Osteoblast (primary cell): ENCODE measurements around the gene MEIS1. TPM values are rescaled to one million over a fixed set of nuclear protein-coding genes. Genes with fewer than 3 reads are reported as not detected.

ENCODE experiments used
- DNase-seq: peaks from one replicate; pipeline ENCODE4 v3.0.0; 2011; ENCODE audit warnings: low spot score, mixed read lengths; ENCODE audit not compliant: insufficient read length; ENCODE audit errors: missing footprints
- H2AFZ ChIP-seq: 2 replicates; pipeline ENCODE4 v1.6.0; 2011; ENCODE audit warnings: mild to moderate bottlenecking, low read length
- H3K27ac ChIP-seq: 2 replicates; pipeline ENCODE4 v1.5.1; 2011; ENCODE audit warnings: mild to moderate bottlenecking, low read depth, low read length, moderate library complexity
- H3K27me3 ChIP-seq: 2 replicates; pipeline ENCODE4 v1.6.0; 2012; ENCODE audit warnings: mild to moderate bottlenecking, control low read depth, inconsistent platforms, low read length, moderate library complexity; ENCODE audit not compliant: insufficient read depth
- H3K36me3 ChIP-seq: 2 replicates; pipeline ENCODE4 v1.5.1; 2011; ENCODE audit warnings: mild to moderate bottlenecking, low read length, control low read depth, moderate library complexity; ENCODE audit not compliant: insufficient read depth
- H3K4me1 ChIP-seq: 2 replicates; pipeline ENCODE4 v1.5.1; 2011; ENCODE audit warnings: mild to moderate bottlenecking, low read length, control low read depth, moderate library complexity; ENCODE audit not compliant: insufficient read depth
- H3K4me2 ChIP-seq: 2 replicates; pipeline ENCODE4 v1.6.0; 2011; ENCODE audit warnings: mild to moderate bottlenecking, low read length; ENCODE audit not compliant: insufficient read depth
- H3K4me3 ChIP-seq: fragments of 200-600 bp; sonication (generic); 3 replicates; pipeline ENCODE4 v1.5.1; 2012; ENCODE audit warnings: mild to moderate bottlenecking, low read length, inconsistent platforms; ENCODE audit not compliant: insufficient read depth
- H3K79me2 ChIP-seq: 2 replicates; pipeline ENCODE4 v1.6.0; 2012; ENCODE audit warnings: mild to moderate bottlenecking, low read length, control low read depth, inconsistent platforms; ENCODE audit not compliant: insufficient read depth
- H3K9me3 ChIP-seq: 2 replicates; pipeline ENCODE4 v1.5.1; 2011; ENCODE audit warnings: low read depth, low read length, control low read depth
- H4K20me1 ChIP-seq: 2 replicates; pipeline ENCODE4 v1.6.0; 2012; ENCODE audit warnings: mild to moderate bottlenecking, low read length, control low read depth; ENCODE audit not compliant: insufficient read depth
- CTCF ChIP-seq: IDR thresholded peaks from 2 replicates; pipeline ENCODE4 v1.5.1; 2011; ENCODE audit warnings: mild to moderate bottlenecking, low read depth, low read length, moderate library complexity; ENCODE audit errors: extremely low read depth
- total RNA-seq: library from RNA; depleted of rRNA; stranded (reverse); fragments of >200 nt; gene quantifications from 2 replicates; pipeline ENCODE4 v1.2.3, GENCODE V29; 2012

MEIS1 gene
- total RNA-seq, 1 donor = 11.9 TPM

- no peaks in the 10 kb centered on the region for H3K79me2 ChIP-seq
- no peaks in the 10 kb centered on the region for H3K36me3 ChIP-seq
- no peak overlapping the region for H2AFZ ChIP-seq
- no peak overlapping the region for H3K4me3 ChIP-seq
- H3K27me3 ChIP-seq = peaks cover 70% of the 10 kb centered on the region
- no peaks in the 10 kb centered on the region for H4K20me1 ChIP-seq
- no peak overlapping the region for H3K4me2 ChIP-seq
- H3K27ac ChIP-seq = no peak overlapping the region
- H3K4me1 ChIP-seq = peaks cover 16% of the 10 kb centered on the region
- DNase-seq = no peak
- no peak for TF ChIP-seq CTCF
- no peaks in the 10 kb centered on the region for H3K9me3 ChIP-seq
Measured at GRCh38 chr2:66578054-66578686, 143.2 kb downstream of the MEIS1 start.

- Histone ChIP-seq H4K20me1 (no peaks in the 10 kb centered on the region), H3K36me3 (no peaks in the 10 kb centered on the region), H3K27ac (no peak overlapping the region), H3K27me3 (peaks cover 75% of the 10 kb centered on the region), H3K9me3 (no peaks in the 10 kb centered on the region), H3K4me3 (no peak overlapping the region), H3K4me1 (peaks cover 16% of the 10 kb centered on the region), H3K4me2 (no peak overlapping the region), H3K79me2 (no peaks in the 10 kb centered on the region), H2AFZ (no peak overlapping the region)
- DNase-seq = no peak
- no peak for TF ChIP-seq CTCF
Measured at GRCh38 chr2:66578687-66579106, 143.8 kb downstream of the MEIS1 start.

GRCh38 chr2:66579186-66580126, 144.5 kb downstream of the MEIS1 start:
- H3K27me3 ChIP-seq = peaks cover 82% of the 10 kb centered on the region
- no peak overlapping the region for H3K4me3 ChIP-seq

More at GRCh38 chr2:66579186-66580126, 144.5 kb downstream of the MEIS1 start:
- Histone ChIP-seq H4K20me1 (no peaks in the 10 kb centered on the region), H3K79me2 (no peaks in the 10 kb centered on the region), H3K36me3 (no peaks in the 10 kb centered on the region), H2AFZ (no peak overlapping the region), H3K4me1 (peaks cover 16% of the 10 kb centered on the region), H3K4me2 (no peak overlapping the region), H3K27ac (no peak overlapping the region), H3K9me3 (no peaks in the 10 kb centered on the region)
- TF ChIP-seq CTCF = no peak
- no peak for DNase-seq
